ENCODE measurements around the gene CD53. TPM values are rescaled to one million over a fixed set of nuclear protein-coding genes. Genes with fewer than 3 reads are reported as not detected.

CD53 gene
- total and polyA plus RNA-seq, 9 of the 15 experiments (the other 6 are each of a cell fraction or from before 2014, with no cell fraction given): 63.5 to 220 (median 131) TPM

GRCh38 chr1:110898734-110899457 is 25.9 kb downstream of the CD53 start:
- Histone ChIP-seq H2AFZ (ENCODE audit: low read depth, low read length) (no peak overlapping the region), H3K9me1 (ENCODE audit: control insufficient read depth, insufficient read depth, low read length) (no peaks in the 10 kb centered on the region), H3K27ac (ENCODE audit: extremely low read depth, low read depth, low read length) (no peak overlapping the region), H3K4me3 (no peak overlapping the region), H3K9me3 (replicated peaks; ENCODE audit: control insufficient read depth, insufficient read depth, low read depth, low read length) (no peaks in the 10 kb centered on the region), H4K20me1 (replicated peaks; ENCODE audit: control insufficient read depth, insufficient read depth, low read length) (no peaks in the 10 kb centered on the region), H3K27me3 (ENCODE audit: control insufficient read depth in 2 of 2, insufficient read depth in 2 of 2, low read length in 2 of 2) (no peaks in the 10 kb centered on the region), H3K4me2 (ENCODE audit: insufficient read depth, low read length) (no peak overlapping the region), H3K79me2 (ENCODE audit: control insufficient read depth, insufficient read depth, low read length) (no peaks in the 10 kb centered on the region; the same call in 2 of the 3 replicates), H3K36me3 (ENCODE audit: control insufficient read depth, insufficient read depth, low read length) (peaks cover 32% of the 10 kb centered on the region; the same call in 1 of the 3 replicates), H3K9ac (ENCODE audit: insufficient read depth in 1 of 2, low read depth in 2 of 2, low read length in 2 of 2) (no peak overlapping the region), H3K4me1 (replicated peaks in 1 of 2; ENCODE audit: control insufficient read depth in 2 of 2, insufficient read depth in 2 of 2, low read length in 2 of 2) (peaks cover 0 to 7% of the 10 kb centered on the region in 2 experiments; a peak in 3 of 5 replicates)
- TF ChIP-seq SOX6 (IDR thresholded peaks at IDR 0.05) (0 out of 2 replicates have a peak, but pooled peaks have one; percentile 15), IRF9 (tag; IDR thresholded peaks at IDR 0.05) (no peak), CTBP1 (IDR thresholded peaks at IDR 0.05; ENCODE audit: borderline replicate concordance) (peak; percentile 50; the same call in 1 of the 2 replicates), MECOM (CRISPR knock-in tag; IDR thresholded peaks at IDR 0.05) (peak; percentile 73; the same call in 1 of the 2 replicates), SMAD4 (CRISPR knock-in tag; conservative IDR thresholded peaks at IDR 0.05) (no peak), EHMT2 (IDR thresholded peaks at IDR 0.05) (no peak)
- ATAC-seq (peak; percentile 43), DNase-seq (ENCODE audit: extremely low read depth in 1 of 4, low spot score in 3 of 4) (peak in 1 of 4 experiments; percentile 24), FAIRE-seq (no peak)
- POLR2A ChIA-PET: interaction anchor here (0.6 to 1.3 kb wide), 3 partner anchors 10 to 197 kb away, joined by 3 to 6 read pairs (median 3); no protein-coding TSS in a partner anchor
- intact Hi-C loops (cut with micrococcal nuclease): no loop called here
- CTCF ChIA-PET (ENCODE audit: low intra/inter-chr PET ratio): no interaction called here
- WGBS (ENCODE audit: insufficient coverage, low coverage, missing lambda C conversion rate): 35% methylated on average over 3 of the region's 3 CpGs
- no TSS peak for BruUV-seq (replicated peaks)
- in situ Hi-C loops (cut with MboI): no loop called here

Measured in K562 (cell line).